DOHH2 (cell line): ENCODE results near the gene TBC1D4.
"Not testable (repeated sequence)": the region's sequence is repeated elsewhere in the genome, so short reads cannot be mapped to it uniquely, and the experiment has no call there.

Experiments used
- H3F3A ChIP-seq: fragments of 200-600 bp; sonication (generic), shearing (Covaris generic); 2 replicates; pipeline ENCODE4 v1.6.0; 2016; ENCODE audit warnings: antibody characterized with exemption, mild to moderate bottlenecking; ENCODE audit not compliant: control insufficient read depth, insufficient read depth
- H3K27ac ChIP-seq: fragments of 200-600 bp; sonication (generic); 2 replicates; pipeline ENCODE4 v1.5.1; 2014; ENCODE audit warnings: low read depth, mild to moderate bottlenecking, low read length, moderate library complexity
- H3K27me3 ChIP-seq: fragments of 200-600 bp; sonication (generic); 2 replicates; pipeline ENCODE4 v1.6.1; 2014; ENCODE audit warnings: mild to moderate bottlenecking, low read length, mixed read lengths; ENCODE audit not compliant: control insufficient read depth
- H3K36me3 ChIP-seq: fragments of 200-600 bp; sonication (generic); 2 replicates; pipeline ENCODE4 v1.6.1; 2014; ENCODE audit warnings: mild to moderate bottlenecking, low read length, moderate library complexity, mixed read lengths; ENCODE audit not compliant: control insufficient read depth
- H3K4me1 ChIP-seq: fragments of 200-600 bp; sonication (generic); 2 replicates; pipeline ENCODE4 v1.6.1; 2014; ENCODE audit warnings: mild to moderate bottlenecking, low read length, mixed read lengths; ENCODE audit not compliant: control insufficient read depth
- H3K4me2 ChIP-seq: fragments of 200-600 bp; sonication (generic); 2 replicates; pipeline ENCODE4 v1.6.0; 2014; ENCODE audit warnings: mild to moderate bottlenecking, low read length, moderate library complexity
- H3K4me3 ChIP-seq: fragments of 200-600 bp; sonication (generic); 2 replicates; pipeline ENCODE4 v1.5.1; 2014; ENCODE audit warnings: mild to moderate bottlenecking, low read length, mixed read lengths
- H3K79me2 ChIP-seq: fragments of 200-600 bp; sonication (generic); 2 replicates; pipeline ENCODE4 v1.6.1; 2014; ENCODE audit warnings: mild to moderate bottlenecking, low read length, mixed read lengths; ENCODE audit not compliant: control insufficient read depth
- H3K9me2 ChIP-seq: fragments of 200-600 bp; sonication (generic); replicated peaks from 2 replicates; pipeline ENCODE4 v1.6.1; 2014; ENCODE audit warnings: mild to moderate bottlenecking, low read length, mixed read lengths; ENCODE audit not compliant: control insufficient read depth
- H3K9me3 ChIP-seq: fragments of 200-600 bp; sonication (generic); 2 replicates; pipeline ENCODE4 v1.6.1; 2014; ENCODE audit warnings: antibody characterized with exemption, low read length, mixed read lengths; ENCODE audit not compliant: control insufficient read depth, insufficient read depth
- H4K20me1 ChIP-seq: fragments of 200-600 bp; sonication (generic); 2 replicates; pipeline ENCODE4 v1.6.0; 2014; ENCODE audit warnings: low read depth, mild to moderate bottlenecking, antibody characterized with exemption, low read length, moderate library complexity; ENCODE audit not compliant: control insufficient read depth, insufficient read depth
- CTCF ChIP-seq: fragments of 200-600 bp; sonication (generic); IDR thresholded peaks from one replicate; pipeline ENCODE4 v1.5.1; 2014; ENCODE audit warnings: antibody characterized with exemption, mild to moderate bottlenecking, low read depth, low read length; ENCODE audit not compliant: poor library complexity, severe bottlenecking
- EZH2phosphoT487 ChIP-seq: fragments of 200-600 bp; sonication (generic); IDR thresholded peaks from 2 replicates; pipeline ENCODE4 v1.6.1; 2017; ENCODE audit warnings: borderline replicate concordance, mild to moderate bottlenecking, antibody characterized with exemption, low read length, moderate library complexity, mixed read lengths

Gene TBC1D4

DNA sequence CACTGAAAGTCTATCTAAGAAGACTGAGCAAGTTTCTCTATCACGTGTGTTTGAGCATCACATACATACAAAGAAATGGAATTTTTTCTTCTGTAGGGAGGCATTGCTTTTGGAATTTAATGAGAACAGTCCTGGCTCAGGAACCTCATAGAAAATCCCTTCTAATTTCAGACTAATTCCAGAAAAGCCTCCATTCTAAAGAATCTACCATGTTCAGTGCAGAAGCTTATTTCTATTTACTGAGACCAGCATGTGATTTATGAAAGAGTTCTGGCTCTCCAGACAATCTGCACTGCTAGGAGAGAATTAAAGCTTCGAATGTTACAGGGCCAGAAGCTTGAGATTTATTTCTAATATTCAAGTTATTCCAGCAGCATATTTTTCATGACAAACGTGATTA lies 186.8 kb downstream of the TBC1D4 start:
- no peaks in the 10 kb centered on the region for H3K79me2 ChIP-seq

GRCh38 chr13:75294110-75294509 lies 187.9 kb downstream of the TBC1D4 start:
- Histone ChIP-seq H3K36me3 (peaks cover 95% of the 10 kb centered on the region), H3K4me1 (no peaks in the 10 kb centered on the region), H3K9me2 (no peaks in the 10 kb centered on the region), H3K4me3 (no peak overlapping the region), H4K20me1 (no peaks in the 10 kb centered on the region), H3K79me2 (no peaks in the 10 kb centered on the region), H3F3A (peaks cover 2% of the 10 kb centered on the region; the same call in 1 of the 2 replicates), H3K4me2 (no peak overlapping the region), H3K27me3 (no peaks in the 10 kb centered on the region), H3K27ac (no peak overlapping the region), H3K9me3 (no peaks in the 10 kb centered on the region)
- TF ChIP-seq CTCF (no peak), EZH2phosphoT487 (no peak)

More for the DNA sequence above, 186.8 kb downstream of the TBC1D4 start:
- no peak overlapping the region for H3K27ac ChIP-seq
- no peaks in the 10 kb centered on the region for H3K9me3 ChIP-seq
- no peaks in the 10 kb centered on the region for H4K20me1 ChIP-seq
- H3K9me2 ChIP-seq, result no peaks in the 10 kb centered on the region
- no peak overlapping the region for H3K4me3 ChIP-seq
- H3K36me3 ChIP-seq, result peaks cover 96% of the 10 kb centered on the region
- TF ChIP-seq EZH2phosphoT487, result no peak
- TF ChIP-seq CTCF, result no peak
- no peak overlapping the region for H3K4me2 ChIP-seq
- H3F3A ChIP-seq, result peaks cover 2% of the 10 kb centered on the region; the same call in 1 of the 2 replicates
- H3K27me3 ChIP-seq, result no peaks in the 10 kb centered on the region
- no peaks in the 10 kb centered on the region for H3K4me1 ChIP-seq

DNA sequence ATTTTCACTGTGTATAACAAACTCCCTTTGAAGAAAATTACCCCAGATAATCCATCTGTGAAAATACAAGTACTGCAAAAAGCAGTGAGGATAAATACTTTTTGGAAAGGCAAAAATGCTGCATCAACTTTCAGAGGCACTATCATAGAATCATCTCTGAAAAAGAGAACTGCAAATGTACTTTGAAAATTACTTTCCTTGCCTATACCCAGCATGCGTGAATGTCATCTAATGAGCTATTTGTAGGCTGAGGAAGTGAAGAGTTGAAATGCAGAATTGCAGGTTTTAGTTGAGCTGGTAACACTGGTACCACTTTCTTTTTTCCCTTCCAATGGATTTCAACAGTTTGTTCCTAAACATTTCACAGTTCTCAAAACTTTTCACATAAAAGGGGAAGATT lies 196.7 kb downstream of the TBC1D4 start:
- no peak for TF ChIP-seq EZH2phosphoT487
- no peak for TF ChIP-seq CTCF
- Histone ChIP-seq H4K20me1 (no peaks in the 10 kb centered on the region), H3K4me2 (no peak overlapping the region), H3K4me3 (no peak overlapping the region), H3K27me3 (no peaks in the 10 kb centered on the region), H3K36me3 (peaks cover 72% of the 10 kb centered on the region), H3K9me2 (no peaks in the 10 kb centered on the region), H3K4me1 (no peaks in the 10 kb centered on the region), H3K27ac (no peak overlapping the region), H3K9me3 (no peaks in the 10 kb centered on the region), H3K79me2 (no peaks in the 10 kb centered on the region), H3F3A (peaks cover 1% of the 10 kb centered on the region)

- H3K79me2 ChIP-seq, result no peaks in the 10 kb centered on the region
- no peaks in the 10 kb centered on the region for H3K9me2 ChIP-seq
- H3K27ac ChIP-seq, result no peak overlapping the region
- H3K4me1 ChIP-seq, result no peaks in the 10 kb centered on the region
- H3K4me2 ChIP-seq, result no peak overlapping the region
- H4K20me1 ChIP-seq, result no peaks in the 10 kb centered on the region
- no peaks in the 10 kb centered on the region for H3K9me3 ChIP-seq
- no peak overlapping the region for H3K4me3 ChIP-seq
- TF ChIP-seq EZH2phosphoT487, result no peak
- no peak for TF ChIP-seq CTCF
- no peaks in the 10 kb centered on the region for H3K27me3 ChIP-seq
- H3F3A ChIP-seq, result no peaks in the 10 kb centered on the region; the same call in none of the 2 replicates
- peaks cover 20% of the 10 kb centered on the region for H3K36me3 ChIP-seq
Observed at GRCh38 chr13:75279834-75280369, 202.1 kb downstream of the TBC1D4 start.

GRCh38 chr13:75273695-75274094 lies 208.3 kb downstream of the TBC1D4 start:
- H3K36me3 ChIP-seq, H3K4me2 ChIP-seq, H3K4me3 ChIP-seq, H3K27me3 ChIP-seq, H3K27ac ChIP-seq, H3K79me2 ChIP-seq, H4K20me1 ChIP-seq, H3K9me3 ChIP-seq, H3K9me2 ChIP-seq, H3K4me1 ChIP-seq, H3F3A ChIP-seq: not testable (repeated sequence)
